ENCODE data around the gene FAM185A. TPM values are rescaled to one million over a fixed set of nuclear protein-coding genes. Genes with fewer than 3 reads are reported as not detected.

The FAM185A gene
- total and polyA plus RNA-seq, 2 of the 4 experiments (the other 2 are of a cell fraction), result 3.6 to 4.3 TPM

- in situ Hi-C loops (cut with MboI; ENCODE audit: low sequenced_read_pairs), result no loop called here
- dilution Hi-C loops (cut with HindIII; ENCODE audit: low sequenced_read_pairs, unreplicated experiment), result no loop called here
Observed at GRCh38 chr7:102836191-102836919, 87.6 kb downstream of the FAM185A start.

More at GRCh38 chr7:102836191-102836919, 87.6 kb downstream of the FAM185A start:
- TF ChIP-seq RFX5 (IDR thresholded peaks at IDR 0.05; ENCODE audit: low read depth, low read length) (no peak), FOS (IDR thresholded peaks at IDR 0.05; ENCODE audit: low read depth, low read length) (peak; percentile 78), SMC3 (IDR thresholded peaks at IDR 0.05; ENCODE audit: low read depth, low read length) (no peak), CTCF (conservative IDR thresholded peaks at IDR 0.05; ENCODE audit: low read depth, low read length) (no peak), MAZ (IDR thresholded peaks at IDR 0.05; ENCODE audit: borderline replicate concordance, low read depth, low read length) (no peak), MAFK (IDR thresholded peaks at IDR 0.05; ENCODE audit: low read depth, low read length) (peak; percentile 66), NFE2L2 (IDR thresholded peaks at IDR 0.05; ENCODE audit: low read depth, low read length) (peak; percentile 42; the same call in 1 of the 2 replicates), CEBPB (IDR thresholded peaks at IDR 0.05; ENCODE audit: low read depth, low read length) (peak; percentile 50; the same call in 1 of the 2 replicates), POLR2A (IDR thresholded peaks at IDR 0.05; ENCODE audit: low read depth, low read length) (no peak), RCOR1 (IDR thresholded peaks at IDR 0.05; ENCODE audit: insufficient replicate concordance, low read length) (no peak), MXI1 (IDR thresholded peaks at IDR 0.05; ENCODE audit: borderline replicate concordance, low read depth, low read length) (no peak), BHLHE40 (IDR thresholded peaks at IDR 0.05; ENCODE audit: low read depth, low read length) (0 out of 2 replicates have a peak, but pooled peaks have one; percentile 11), CHD1 (IDR thresholded peaks at IDR 0.05; ENCODE audit: low read depth, low read length) (no peak), ELK1 (IDR thresholded peaks at IDR 0.05; ENCODE audit: borderline replicate concordance, low read depth, low read length) (no peak), RAD21 (IDR thresholded peaks at IDR 0.05; ENCODE audit: low read length) (peak; percentile 14; the same call in 1 of the 2 replicates)
- ChIA-PET CTCF (interaction anchor here (0.6 kb wide), 1 partner anchor 226 kb away, joined by 3 read pairs; no protein-coding TSS in a partner anchor), POLR2A (ENCODE audit: unreplicated experiment) (no interaction called here)
- no peaks in the 10 kb centered on the region for H3K36me3 ChIP-seq (ENCODE audit: control insufficient read depth, insufficient read depth, low read length)
- peak; percentile 89 for ATAC-seq (ENCODE audit: low read depth)
- H4K8ac ChIP-seq (ENCODE audit: low read depth in 2 of 2, low read length in 2 of 2), result no peak overlapping the region; a peak in 2 of 4 replicates
- H2AK9ac ChIP-seq (replicated peaks; ENCODE audit: low read depth, low read length, poor library complexity), result no peak overlapping the region
- peak overlapping the region; percentile 77; the same call in 1 of the 2 replicates for H3K18ac ChIP-seq (ENCODE audit: low read depth, low read length)
- H4K91ac ChIP-seq (ENCODE audit: insufficient read depth, low read depth, low read length), result peak overlapping the region; percentile 70; the same call in 1 of the 2 replicates
- H3K4me2 ChIP-seq (ENCODE audit: low read depth, low read length), result peak overlapping the region; percentile 69; the same call in 1 of the 2 replicates
- peak; percentile 95 for DNase-seq
- no peak overlapping the region for H3K4ac ChIP-seq (ENCODE audit: low read depth, low read length)
- H3K23ac ChIP-seq (ENCODE audit: low read depth, low read length), result no peak overlapping the region
- H2AK5ac ChIP-seq (ENCODE audit: low read depth, low read length), result no peak overlapping the region
- H2BK20ac ChIP-seq (ENCODE audit: low read depth, low read length), result peak overlapping the region; percentile 72
- peak overlapping the region; percentile 22; the same call in 1 of the 2 replicates for H3K27ac ChIP-seq (ENCODE audit: insufficient read depth, low read length)
- H3K56ac ChIP-seq (ENCODE audit: extremely low read depth, insufficient read depth, low read length), result peak overlapping the region; percentile 56; the same call in 1 of the 2 replicates
- no peak overlapping the region for H3K9ac ChIP-seq (ENCODE audit: low read depth, low read length)
- no peaks in the 10 kb centered on the region for H4K20me1 ChIP-seq (ENCODE audit: insufficient read depth, low read length)
- H3K79me1 ChIP-seq (ENCODE audit: low read depth in 1 of 2, low read length in 2 of 2), result no peaks in the 10 kb centered on the region; a peak in 1 of 4 replicates
- peaks cover 12% of the 10 kb centered on the region for H3K4me1 ChIP-seq (ENCODE audit: control insufficient read depth, insufficient read depth, low read length)
- H3K4me3 ChIP-seq (ENCODE audit: insufficient read depth, low read depth, low read length), result no peak overlapping the region
- intact Hi-C loops (cut with micrococcal nuclease), result loop anchor here (2.0 kb wide), 1 partner anchor 76 kb away; the partner anchor contains the start of gene LRRC17
- H3K9me3 ChIP-seq (ENCODE audit: control insufficient read depth, insufficient read depth, low read length), result no peaks in the 10 kb centered on the region
- no peak overlapping the region for H3K14ac ChIP-seq (replicated peaks; ENCODE audit: low read depth, low read length)
- peak overlapping the region; percentile 68 for H2BK5ac ChIP-seq (ENCODE audit: low read depth, low read length, poor library complexity, severe bottlenecking)
- no TSS peak for BruUV-seq (replicated peaks)
- no peak overlapping the region for H2AFZ ChIP-seq (replicated peaks; ENCODE audit: low read length, poor library complexity)
- no CpG with 5 or more reads among the region's 6 CpGs for WGBS, 2 experiments (ENCODE audit: extremely low coverage in 2 of 2, insufficient read length in 1 of 2)
- no peaks in the 10 kb centered on the region for H3K27me3 ChIP-seq (ENCODE audit: control insufficient read depth, insufficient read depth, low read length)
- no peaks in the 10 kb centered on the region for H3K9me1 ChIP-seq (ENCODE audit: insufficient read depth, low read length)
- peak overlapping the region; percentile 45; the same call in 1 of the 2 replicates for H4K5ac ChIP-seq (ENCODE audit: low read depth, low read length)
- 0 out of 3 replicates have a peak overlapping the region, but pooled peaks have one; percentile 47 for H2BK15ac ChIP-seq (ENCODE audit: low read depth, low read length)
- peak overlapping the region; percentile 74 for H2BK120ac ChIP-seq (ENCODE audit: low read depth, low read length)
